Coronary artery (tissue), 2 donors: Measurements from ENCODE around the gene SPATS2.
A peak's percentile ranks its signal among the peaks of the same experiment; 100 is the strongest.

Experiments used
- DNase-seq: peaks from one replicate; pipeline ENCODE4 v3.0.0-alpha.2; 2017; ENCODE audit warnings: low spot score
- H3K27ac ChIP-seq, 2 donors: fragments of 200-600 bp; sonication (generic); one replicate each; pipeline ENCODE4 v1.5.1; 2016 to 2019
- H3K4me3 ChIP-seq: fragments of 200-600 bp; sonication (generic); 2 replicates; pipeline ENCODE4 v1.5.1; 2016; ENCODE audit warnings: mild to moderate bottlenecking, moderate library complexity
- TF ChIP-seq, protein P1 (sequence below): fragments of 200-600 bp; sonication (generic); IDR thresholded peaks from one replicate; pipeline ENCODE4 v1.5.1; 2019; ENCODE audit warnings: antibody characterized with exemption

The SPATS2 gene

DNA sequence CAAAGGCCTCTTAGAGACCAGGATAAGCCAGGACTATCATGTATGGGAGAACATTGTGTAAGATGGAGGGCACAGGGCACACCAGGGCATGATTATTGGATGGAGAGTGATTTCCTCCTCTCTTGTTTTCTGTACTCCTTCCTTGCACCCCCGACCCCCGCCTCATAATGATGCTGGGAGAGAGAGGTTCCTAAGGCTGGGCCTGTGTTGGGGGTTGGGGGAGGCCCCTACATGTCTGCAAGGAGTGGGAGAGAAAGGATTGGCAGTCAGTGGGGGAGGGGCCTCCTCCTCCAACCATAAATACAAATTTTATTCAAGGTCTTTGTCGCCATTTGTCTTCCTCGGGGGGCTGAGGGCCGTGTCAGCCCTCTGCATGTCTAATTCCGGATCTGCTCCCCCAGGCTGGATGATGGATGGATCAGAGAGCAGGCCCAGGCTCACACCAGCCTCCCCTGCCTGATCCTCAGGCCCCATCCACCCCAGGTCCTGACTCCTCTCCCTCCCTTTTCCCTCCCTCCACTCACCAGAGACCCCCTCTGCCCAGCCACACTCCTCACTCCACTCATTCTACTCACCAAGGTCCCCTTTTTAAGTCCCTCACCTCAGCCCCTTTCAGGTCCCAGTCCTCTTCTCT, 28.3 kb upstream of the SPATS2 start:
- Histone ChIP-seq H3K27ac (no peak overlapping the region), H3K4me3 (no peak overlapping the region)
- TF ChIP-seq, protein P1, sequence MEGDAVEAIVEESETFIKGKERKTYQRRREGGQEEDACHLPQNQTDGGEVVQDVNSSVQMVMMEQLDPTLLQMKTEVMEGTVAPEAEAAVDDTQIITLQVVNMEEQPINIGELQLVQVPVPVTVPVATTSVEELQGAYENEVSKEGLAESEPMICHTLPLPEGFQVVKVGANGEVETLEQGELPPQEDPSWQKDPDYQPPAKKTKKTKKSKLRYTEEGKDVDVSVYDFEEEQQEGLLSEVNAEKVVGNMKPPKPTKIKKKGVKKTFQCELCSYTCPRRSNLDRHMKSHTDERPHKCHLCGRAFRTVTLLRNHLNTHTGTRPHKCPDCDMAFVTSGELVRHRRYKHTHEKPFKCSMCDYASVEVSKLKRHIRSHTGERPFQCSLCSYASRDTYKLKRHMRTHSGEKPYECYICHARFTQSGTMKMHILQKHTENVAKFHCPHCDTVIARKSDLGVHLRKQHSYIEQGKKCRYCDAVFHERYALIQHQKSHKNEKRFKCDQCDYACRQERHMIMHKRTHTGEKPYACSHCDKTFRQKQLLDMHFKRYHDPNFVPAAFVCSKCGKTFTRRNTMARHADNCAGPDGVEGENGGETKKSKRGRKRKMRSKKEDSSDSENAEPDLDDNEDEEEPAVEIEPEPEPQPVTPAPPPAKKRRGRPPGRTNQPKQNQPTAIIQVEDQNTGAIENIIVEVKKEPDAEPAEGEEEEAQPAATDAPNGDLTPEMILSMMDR: no peak
- no peak for DNase-seq

DNA sequence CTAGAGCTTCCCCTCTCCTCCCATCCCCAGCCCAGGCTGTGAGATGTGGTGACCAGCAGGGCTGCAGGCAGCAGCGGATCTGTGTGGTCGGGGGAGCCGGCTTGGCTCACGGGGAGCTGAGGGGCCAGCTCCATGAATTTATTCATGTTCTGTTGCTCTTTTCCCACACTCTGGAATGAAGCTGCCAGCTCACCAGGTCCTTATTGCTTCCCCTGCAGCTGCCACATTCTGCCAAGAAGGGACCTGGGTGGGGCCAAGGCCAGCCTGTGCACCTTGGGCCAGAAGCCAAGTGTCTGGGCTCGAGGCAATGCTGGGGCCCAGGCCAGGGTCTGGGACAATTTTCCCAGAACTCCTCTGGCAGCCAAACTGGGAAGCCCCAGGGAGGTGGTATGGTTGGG, 27.8 kb upstream of the SPATS2 start:
- H3K27ac ChIP-seq: no peak overlapping the region
- TF ChIP-seq, protein P1: no peak
- DNase-seq: no peak
- H3K4me3 ChIP-seq: no peak overlapping the region

DNA sequence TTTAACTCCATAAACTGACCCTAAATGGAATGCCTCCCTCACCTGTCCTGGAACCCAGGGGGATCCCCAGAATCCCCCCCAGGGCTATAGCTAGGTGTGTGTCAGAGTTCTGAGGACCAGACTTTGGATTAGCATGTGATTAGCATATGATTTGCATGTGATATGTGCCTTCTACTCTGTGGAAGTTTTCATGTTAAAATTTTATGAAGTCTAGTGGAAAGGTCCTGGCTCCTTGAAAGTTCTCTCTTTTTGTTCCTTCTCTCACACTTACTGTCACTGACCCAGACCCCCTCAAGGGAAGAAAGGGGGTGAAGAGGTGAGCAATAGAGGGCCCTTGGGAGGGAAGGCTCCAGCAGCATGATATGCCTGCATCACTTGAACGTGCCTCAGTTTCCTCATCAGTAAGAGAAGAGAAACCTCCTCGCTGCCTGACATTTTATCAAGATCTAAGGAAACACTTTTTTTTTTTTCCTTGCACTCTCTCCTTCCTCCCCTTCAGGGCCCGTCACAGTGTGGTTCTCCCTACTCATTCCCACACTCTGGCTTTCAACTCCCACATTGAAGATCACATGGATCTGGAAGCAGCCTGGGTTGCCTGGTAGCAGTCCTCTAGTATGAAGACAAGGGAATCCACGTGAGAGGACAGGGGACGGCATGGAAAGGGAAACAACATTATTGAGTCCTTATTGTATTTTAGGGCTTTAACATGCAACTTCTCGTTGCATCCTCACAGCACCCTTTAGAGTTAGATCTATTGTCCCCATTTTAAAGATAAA, 27.0 kb upstream of the SPATS2 start:
- Histone ChIP-seq H3K27ac (no peak overlapping the region), H3K4me3 (no peak overlapping the region)
- TF ChIP-seq, protein P1: no peak
- no peak for DNase-seq

DNA sequence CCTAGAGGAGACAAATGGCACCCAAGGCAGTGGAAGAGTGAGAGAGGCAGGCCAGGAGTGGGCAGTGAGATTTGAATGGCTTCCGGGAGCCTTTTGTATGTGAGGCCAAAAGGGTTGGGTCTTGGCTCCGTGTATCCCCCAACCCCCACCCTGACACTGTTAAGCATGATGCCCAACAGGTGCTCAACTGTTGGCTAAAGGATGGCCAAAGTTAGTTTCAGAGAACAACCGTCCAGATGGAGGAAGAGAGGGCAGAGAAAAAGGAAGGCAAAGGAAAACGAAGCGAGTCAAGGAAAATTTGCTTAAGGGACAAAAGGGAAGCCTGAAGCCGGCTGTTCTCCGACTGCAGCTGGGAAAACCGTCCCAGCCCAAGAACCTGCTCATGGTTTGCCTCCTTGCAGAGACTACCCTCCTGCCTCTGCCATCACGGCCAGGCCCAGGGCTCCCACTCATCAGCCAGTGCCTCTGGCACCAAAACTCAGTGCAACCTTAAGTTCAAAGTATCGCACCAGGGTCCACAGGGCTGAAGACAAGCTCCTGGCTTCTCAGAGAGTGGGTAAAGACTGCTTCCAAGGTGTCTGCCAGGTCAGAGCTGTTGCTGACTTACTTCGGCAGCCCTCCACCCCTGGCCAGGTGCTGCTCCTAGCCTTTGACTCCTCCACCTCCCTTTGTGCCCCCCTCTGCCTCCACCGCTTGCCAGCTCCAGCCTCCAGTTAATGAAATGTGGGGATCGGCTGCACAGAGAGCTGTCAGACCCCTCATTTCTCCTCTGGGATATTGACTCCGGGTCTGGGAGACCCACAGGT, 26.1 kb upstream of the SPATS2 start:
- DNase-seq: no peak
- H3K4me3 ChIP-seq: no peak overlapping the region
- no peak overlapping the region for H3K27ac ChIP-seq
- TF ChIP-seq, protein P1: no peak

DNA sequence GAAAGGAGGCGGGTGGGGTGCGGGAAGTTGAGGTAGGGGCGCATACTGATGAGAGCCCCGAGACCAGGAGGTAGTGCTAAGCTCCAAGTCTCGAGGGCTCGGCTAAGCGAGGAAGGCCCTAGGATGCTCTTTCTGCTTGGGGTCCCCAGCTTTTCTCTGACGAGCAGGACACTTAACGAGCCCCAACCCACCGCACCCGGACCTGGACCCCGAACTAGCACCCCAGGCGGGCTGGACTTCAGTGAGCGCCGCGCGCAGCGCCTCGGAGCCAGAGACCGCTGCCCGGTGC, 25.5 kb upstream of the SPATS2 start:
- Histone ChIP-seq H3K27ac (no peak overlapping the region), H3K4me3 (peak overlapping the region; percentile 64)
- no peak for DNase-seq
- TF ChIP-seq, protein P1: no peak

DNA sequence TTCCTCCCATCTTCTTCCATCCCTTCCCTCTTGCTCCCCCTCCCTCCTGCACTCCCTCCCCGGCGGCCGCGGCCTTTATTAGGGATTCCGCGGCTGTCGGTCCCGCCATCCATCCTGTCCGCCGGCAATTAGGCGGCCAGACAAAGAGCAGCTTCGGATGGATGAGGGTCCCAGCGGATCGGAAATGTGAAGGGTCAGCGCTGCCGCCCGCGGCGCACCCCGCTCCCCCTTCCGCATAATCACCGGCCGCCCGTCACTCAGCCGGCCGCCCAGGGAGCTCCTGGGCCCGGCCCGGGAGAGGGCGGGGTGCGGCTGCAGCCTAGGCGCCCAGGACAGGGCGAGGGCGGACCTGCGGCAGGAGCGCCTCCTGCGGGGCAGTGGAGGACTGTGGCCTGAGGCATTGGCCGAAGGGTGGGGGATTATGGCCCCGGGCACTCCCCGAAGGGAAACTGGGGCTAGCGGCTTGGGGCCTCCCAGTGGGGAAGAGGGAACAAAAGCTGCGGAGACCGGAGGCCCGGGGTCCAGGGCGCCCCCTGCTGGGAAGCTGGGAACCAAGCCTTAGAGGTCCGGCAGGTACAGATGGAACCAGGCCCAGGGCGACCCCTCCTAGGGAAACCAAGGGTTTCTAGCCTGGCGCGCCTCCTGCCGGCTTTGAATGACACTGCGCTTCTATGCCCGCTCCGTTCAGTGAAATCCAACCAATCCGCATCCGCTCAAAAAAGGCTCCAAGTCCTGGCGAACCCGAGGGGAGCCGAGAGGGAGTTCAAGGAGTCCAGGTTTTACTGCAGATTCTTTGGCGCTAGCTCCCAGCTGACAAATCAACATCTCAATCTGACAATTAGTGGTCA, 25.0 kb upstream of the SPATS2 start:
- no peak overlapping the region for H3K27ac ChIP-seq
- peak overlapping the region; percentile 64 for H3K4me3 ChIP-seq
- TF ChIP-seq, protein P1: peak; percentile 80
- no peak for DNase-seq
